KOPT-K1 (cell line): ENCODE results near the gene NDUFA3.
"Not testable (repeated sequence)": the region's sequence is repeated elsewhere in the genome, so short reads cannot be mapped to it uniquely, and the experiment has no call there.

Source experiments
- H3K27ac ChIP-seq: fragments of 200-600 bp; sonication (generic); 2 replicates; pipeline ENCODE4 v1.5.1; 2016; ENCODE audit warnings: antibody characterized with exemption, mild to moderate bottlenecking, low read depth, low read length; ENCODE audit not compliant: poor library complexity, severe bottlenecking
- H3K36me3 ChIP-seq: fragments of 200-600 bp; sonication (generic); 2 replicates; pipeline ENCODE4 v1.5.1; 2017; ENCODE audit warnings: antibody characterized with exemption, mild to moderate bottlenecking, low read length, moderate library complexity; ENCODE audit not compliant: insufficient read depth
- H3K9me3 ChIP-seq: fragments of 200-600 bp; sonication (generic); 2 replicates; pipeline ENCODE4 v1.5.1; 2017; ENCODE audit warnings: antibody characterized with exemption, low read length, mild to moderate bottlenecking; ENCODE audit not compliant: insufficient read depth, poor library complexity, severe bottlenecking

Gene NDUFA3

GRCh38 chr19:54102421-54103169 is at the start of gene NDUFA3:
NDUFA3 (plus strand) TSS chr19:54102855; CDS start chr19:54102879, 24 bp downstream.
- H3K27ac ChIP-seq: peak within 1 kb of the TSS; percentile 65

GRCh38 chr19:54062643-54063042 is 40.0 kb upstream of the NDUFA3 start:
- no peaks in the 10 kb centered on the region for H3K36me3 ChIP-seq
- H3K9me3 ChIP-seq: no peaks in the 10 kb centered on the region
- H3K27ac ChIP-seq: no peak overlapping the region

More at GRCh38 chr19:54102421-54103169, at the start of gene NDUFA3:
- Histone ChIP-seq H3K9me3 (no peaks in the 10 kb centered on the region), H3K36me3 (peaks cover 23% of the 10 kb centered on the region)

DNA sequence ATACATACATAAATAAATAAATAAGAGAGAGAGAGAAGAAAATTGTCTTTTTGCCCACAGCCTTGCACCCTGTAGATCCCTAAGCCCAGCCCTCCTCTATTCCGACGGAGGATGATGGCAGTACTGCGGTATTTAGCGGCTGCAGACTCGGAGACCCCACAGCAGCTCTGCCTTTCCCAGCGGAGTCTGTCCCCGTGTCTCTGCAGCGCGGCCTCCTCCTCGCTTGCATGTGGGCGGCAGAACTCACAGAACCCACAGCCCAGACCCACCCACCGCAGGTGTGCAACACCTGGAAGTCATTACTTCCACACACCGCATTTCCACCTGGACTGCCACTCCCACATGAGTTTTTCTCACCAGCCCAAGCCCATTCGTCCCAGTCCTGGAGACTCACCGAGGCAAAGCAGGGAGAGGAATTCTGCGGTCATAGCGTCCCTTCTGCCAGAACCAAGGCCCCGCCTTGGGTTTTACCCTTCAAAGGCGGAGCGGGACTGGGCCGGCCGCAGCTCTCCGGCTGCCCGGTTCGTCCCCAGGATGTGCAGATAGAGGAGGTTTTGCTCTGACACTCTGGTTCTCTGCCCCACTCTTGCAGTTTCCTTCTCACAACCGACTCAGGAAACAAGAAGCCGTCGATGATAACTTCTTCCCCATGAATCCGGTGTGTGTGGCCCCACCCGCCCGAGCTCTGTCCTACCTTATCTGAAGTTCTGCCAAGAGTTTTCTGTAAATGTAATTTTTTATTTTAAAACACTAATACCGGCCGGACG is 39.1 kb upstream of the NDUFA3 start, which contains the start of gene VSTM1:
Gene VSTM1, minus strand, starts transcription at position 548 of the 767 bp plus-strand sequence. Its CDS starts 120 bp downstream, at position 428.
- Histone ChIP-seq H3K27ac (no peak within 1 kb of the TSS), H3K36me3 (no peaks in the 10 kb centered on the region), H3K9me3 (no peaks in the 10 kb centered on the region)

DNA sequence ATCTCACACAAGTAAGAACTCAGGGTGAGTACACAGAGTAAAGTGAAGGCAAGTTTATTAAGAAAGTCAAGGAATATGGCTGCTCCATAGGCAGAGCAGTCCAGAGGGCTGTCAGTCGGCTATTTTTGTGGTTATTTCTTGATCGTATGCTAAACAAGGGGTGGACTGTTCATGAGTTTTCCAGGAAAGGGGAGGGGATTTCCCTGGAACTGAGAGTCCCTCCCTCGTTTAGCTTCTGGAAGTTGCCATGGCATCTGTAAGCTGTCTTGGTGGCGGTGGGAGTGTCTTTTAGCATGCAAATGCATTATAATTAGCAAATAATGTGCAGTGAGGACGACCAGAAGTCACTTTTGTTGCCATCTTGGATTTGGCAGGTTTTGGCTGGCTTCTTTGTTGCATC is 33.2 kb upstream of the NDUFA3 start:
- Histone ChIP-seq H3K9me3 (no peaks in the 10 kb centered on the region), H3K36me3 (no peaks in the 10 kb centered on the region), H3K27ac (no peak overlapping the region)

DNA sequence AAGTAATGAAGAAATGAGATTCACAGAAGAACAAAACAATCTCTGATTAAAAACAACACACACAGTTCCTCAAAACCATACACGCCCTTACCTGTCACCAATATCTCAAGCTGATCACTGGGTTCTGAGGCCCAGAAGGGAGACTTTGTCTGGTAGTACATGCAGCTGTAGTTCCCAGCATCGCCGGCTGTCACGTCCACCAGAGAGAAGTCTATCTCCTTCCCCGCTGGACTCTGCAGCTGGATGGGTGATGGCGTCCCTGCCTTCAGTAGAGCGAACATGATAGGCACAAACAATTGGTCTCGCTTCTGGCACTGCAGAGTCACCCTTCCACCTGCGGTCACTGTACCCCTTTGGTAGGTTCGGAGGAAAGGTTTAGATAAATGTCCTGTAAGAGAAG is 28.8 kb upstream of the NDUFA3 start:
- H3K27ac ChIP-seq: no peak overlapping the region
- no peaks in the 10 kb centered on the region for H3K9me3 ChIP-seq
- no peaks in the 10 kb centered on the region for H3K36me3 ChIP-seq

DNA sequence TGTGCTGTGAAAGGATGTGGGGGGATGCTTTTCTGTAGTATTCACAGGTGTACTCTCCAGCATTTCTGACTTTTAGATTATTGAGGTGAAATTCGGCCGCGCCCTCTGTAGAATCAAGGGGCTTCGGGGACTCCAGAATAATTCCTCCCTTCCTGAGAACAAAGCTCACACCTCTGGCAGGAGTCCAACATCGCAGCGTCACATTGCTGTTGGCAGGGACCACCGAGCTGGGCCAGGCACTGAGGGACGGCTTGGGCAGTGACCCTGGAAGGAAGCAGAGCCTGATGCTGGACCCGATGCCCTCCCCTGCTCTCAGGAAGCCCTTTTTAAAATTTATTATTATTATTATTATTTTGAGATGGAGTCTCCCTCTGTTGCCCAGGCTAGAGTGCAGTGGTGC is 27.8 kb upstream of the NDUFA3 start:
- Histone ChIP-seq H3K9me3 (no peaks in the 10 kb centered on the region), H3K27ac (no peak overlapping the region), H3K36me3 (no peaks in the 10 kb centered on the region)

- Histone ChIP-seq H3K36me3 (no peaks in the 10 kb centered on the region), H3K9me3 (peaks cover 9% of the 10 kb centered on the region), H3K27ac (no peak overlapping the region)
These were observed 25.3 kb upstream of the NDUFA3 start for GRCh38 chr19:54077334-54077733.

- H3K9me3 ChIP-seq: peaks cover 9% of the 10 kb centered on the region
- H3K27ac ChIP-seq: no peak within 1 kb of the TSS
- no peaks in the 10 kb centered on the region for H3K36me3 ChIP-seq
These were observed 21.6 kb upstream of the NDUFA3 start, which contains the start of gene TARM1 for GRCh38 chr19:54081032-54081431. TARM1 (minus strand) TSS chr19:54081365; CDS start chr19:54081340, 25 bp downstream.

- no peak overlapping the region for H3K27ac ChIP-seq
- H3K9me3 ChIP-seq: peaks cover 9% of the 10 kb centered on the region
- H3K36me3 ChIP-seq: no peaks in the 10 kb centered on the region
These were observed 18.2 kb upstream of the NDUFA3 start for GRCh38 chr19:54084410-54084809.

- Histone ChIP-seq H3K27ac (no peak overlapping the region), H3K36me3 (no peaks in the 10 kb centered on the region), H3K9me3 (peaks cover 11% of the 10 kb centered on the region)
These were observed 8.1 kb upstream of the NDUFA3 start for GRCh38 chr19:54094426-54095000.

- H3K9me3 ChIP-seq: peaks cover 11% of the 10 kb centered on the region
- H3K36me3 ChIP-seq: no peaks in the 10 kb centered on the region
- H3K27ac ChIP-seq: no peak overlapping the region
These were observed 7.4 kb upstream of the NDUFA3 start for GRCh38 chr19:54095136-54095858.

DNA sequence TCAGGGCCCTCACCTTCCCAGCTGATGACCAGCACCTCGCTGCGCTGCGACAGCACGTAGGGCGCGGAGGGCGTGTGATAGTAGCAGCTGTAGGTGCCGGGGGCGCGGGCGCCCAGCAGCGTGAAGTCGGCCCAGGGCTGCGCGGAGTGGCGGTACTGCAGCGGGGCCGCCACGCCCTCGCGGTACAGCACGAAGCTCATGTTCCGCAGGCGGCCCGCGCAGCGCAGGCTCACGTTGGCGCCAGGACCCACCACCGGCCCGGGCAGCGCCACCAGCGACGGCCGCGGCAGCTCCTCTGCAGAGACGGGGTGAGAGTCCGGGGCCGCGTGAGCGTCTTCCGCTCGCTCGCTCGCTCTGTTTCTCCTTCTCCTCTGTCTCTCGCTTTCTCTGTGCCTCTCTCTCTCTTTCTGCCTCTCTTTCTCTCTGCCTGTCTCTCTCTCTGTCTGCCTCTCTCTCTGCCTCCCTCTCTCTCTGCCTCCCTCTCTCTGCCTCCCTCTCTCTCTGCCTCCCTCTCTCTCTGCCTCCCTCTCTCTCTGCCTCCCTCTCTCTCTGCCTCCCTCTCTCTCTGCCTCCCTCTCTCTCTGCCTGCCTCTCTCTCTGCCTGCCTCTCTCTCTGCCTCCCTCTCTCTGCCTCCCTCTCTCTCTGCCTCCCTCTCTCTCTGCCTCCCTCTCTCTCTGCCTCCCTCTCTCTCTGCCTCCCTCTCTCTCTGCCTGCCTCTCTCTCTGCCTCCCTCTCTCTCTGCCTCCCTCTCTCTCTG is 6.6 kb upstream of the NDUFA3 start:
- peaks cover 11% of the 10 kb centered on the region for H3K9me3 ChIP-seq
- H3K36me3 ChIP-seq, H3K27ac ChIP-seq: not testable (repeated sequence)

GRCh38 chr19:54096617-54097106 is 6.0 kb upstream of the NDUFA3 start:
- Histone ChIP-seq H3K27ac (no peak overlapping the region), H3K9me3 (peaks cover 11% of the 10 kb centered on the region), H3K36me3 (no peaks in the 10 kb centered on the region)
